A549 (cell line): ENCODE data around the gene MLLT3.

ENCODE experiments used
- CBX2 ChIP-seq: fragments of 200-600 bp; sonication (generic); IDR thresholded peaks from 2 replicates; pipeline ENCODE4 v1.6.1; 2016; ENCODE audit warnings: low read depth, mild to moderate bottlenecking, borderline replicate concordance
- MAZ ChIP-seq: fragments of 150-350 bp; IDR thresholded peaks from 2 replicates; pipeline ENCODE4 v1.6.1; 2014; ENCODE audit warnings: antibody characterized with exemption, low read depth, low read length, borderline replicate concordance
- RNF2 ChIP-seq: fragments of 200-600 bp; sonication (generic); IDR thresholded peaks from 2 replicates; pipeline ENCODE4 v1.6.1; 2016; ENCODE audit warnings: low read depth, mild to moderate bottlenecking, antibody characterized with exemption, moderate library complexity, borderline replicate concordance

DNA sequence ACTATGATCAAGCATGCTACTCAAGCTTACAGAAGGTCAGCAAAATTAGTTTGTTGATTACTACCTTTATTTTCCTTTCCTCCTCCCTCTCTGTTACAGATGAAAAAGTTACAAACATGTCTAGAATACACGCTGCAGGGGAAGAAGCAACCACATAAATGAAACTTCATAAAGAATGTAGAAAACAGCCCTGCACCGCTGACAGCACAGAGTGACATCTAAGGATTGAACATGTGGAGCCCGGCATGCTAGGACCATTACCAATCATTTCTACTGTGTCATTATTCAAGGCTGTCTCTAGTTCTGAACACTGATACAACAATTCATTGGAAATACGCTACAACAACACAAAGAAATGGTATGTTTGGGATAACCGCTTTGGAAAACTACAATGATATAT is 261.1 kb downstream of the MLLT3 start:
- no peak for TF ChIP-seq MAZ
- no peak for TF ChIP-seq RNF2
- no peak for TF ChIP-seq CBX2
